ENCODE measurements around the gene DGKG. TPM values are rescaled to one million over a fixed set of nuclear protein-coding genes. Genes with fewer than 3 reads are reported as not detected.

DGKG gene
- total RNA-seq, 2 donors from 2014 or later, result 0.17 to 0.64 TPM

GRCh38 chr3:186322761-186323160 is 39.3 kb downstream of the DGKG start:
- intact Hi-C loops (cut with DNase I), result no loop called here

GRCh38 chr3:186321746-186322145 is 40.3 kb downstream of the DGKG start:
- Histone ChIP-seq H3K27ac (no peak overlapping the region), H3K4me3 (no peak overlapping the region), H3K36me3 (no peaks in the 10 kb centered on the region), H3K4me1 (no peaks in the 10 kb centered on the region), H3K9ac (ENCODE audit: low read depth in 2 of 2, low read length in 2 of 2) (no peak overlapping the region), H3K9me3 (no peaks in the 10 kb centered on the region), H3K27me3 (no peaks in the 10 kb centered on the region)
- DNase-seq, result no peak
- no peak for TF ChIP-seq CTCF (IDR thresholded peaks at IDR 0.05)
- intact Hi-C loops (cut with DNase I), result no loop called here

More at GRCh38 chr3:186322761-186323160, 39.3 kb downstream of the DGKG start:
- H3K4me3 ChIP-seq, result no peak overlapping the region
- H3K9ac ChIP-seq (ENCODE audit: low read depth in 2 of 2, low read length in 2 of 2), result no peak overlapping the region
- no peaks in the 10 kb centered on the region for H3K36me3 ChIP-seq
- H3K27ac ChIP-seq, result no peak overlapping the region
- H3K9me3 ChIP-seq, result no peaks in the 10 kb centered on the region
- no peak for DNase-seq
- H3K4me1 ChIP-seq, result no peaks in the 10 kb centered on the region
- no peak for TF ChIP-seq CTCF (IDR thresholded peaks at IDR 0.05)
- H3K27me3 ChIP-seq, result no peaks in the 10 kb centered on the region

- Histone ChIP-seq H3K4me1 (no peaks in the 10 kb centered on the region), H3K27ac (no peak overlapping the region), H3K9ac (ENCODE audit: low read depth in 2 of 2, low read length in 2 of 2) (no peak overlapping the region), H3K4me3 (no peak overlapping the region), H3K9me3 (no peaks in the 10 kb centered on the region), H3K36me3 (no peaks in the 10 kb centered on the region), H3K27me3 (no peaks in the 10 kb centered on the region)
- intact Hi-C loops (cut with DNase I), result no loop called here
- no peak for DNase-seq
- TF ChIP-seq CTCF (IDR thresholded peaks at IDR 0.05), result no peak
Measured at GRCh38 chr3:186320862-186321568, 41.0 kb downstream of the DGKG start.

GRCh38 chr3:186319945-186320344 is 42.1 kb downstream of the DGKG start:
- no peaks in the 10 kb centered on the region for H3K36me3 ChIP-seq
- intact Hi-C loops (cut with DNase I), result no loop called here
- H3K27ac ChIP-seq, result no peak overlapping the region
- DNase-seq, result no peak
- no peaks in the 10 kb centered on the region for H3K4me1 ChIP-seq
- no peak overlapping the region for H3K9ac ChIP-seq (ENCODE audit: low read depth in 2 of 2, low read length in 2 of 2)
- TF ChIP-seq CTCF (IDR thresholded peaks at IDR 0.05), result no peak
- H3K4me3 ChIP-seq, result no peak overlapping the region
- H3K9me3 ChIP-seq, result no peaks in the 10 kb centered on the region
- H3K27me3 ChIP-seq, result no peaks in the 10 kb centered on the region

GRCh38 chr3:186318135-186318534 is 43.9 kb downstream of the DGKG start:
- Histone ChIP-seq H3K27ac (no peak overlapping the region), H3K4me1 (no peaks in the 10 kb centered on the region), H3K36me3 (no peaks in the 10 kb centered on the region), H3K27me3 (no peaks in the 10 kb centered on the region), H3K9me3 (no peaks in the 10 kb centered on the region), H3K4me3 (no peak overlapping the region), H3K9ac (ENCODE audit: low read depth in 2 of 2, low read length in 2 of 2) (no peak overlapping the region)
- no peak for TF ChIP-seq CTCF (IDR thresholded peaks at IDR 0.05)
- DNase-seq, result no peak
- intact Hi-C loops (cut with DNase I), result no loop called here
